Activated CD8-positive, alpha-beta memory T cell treated with anti-CD3 and anti-CD28 coated beads for 4 hours (primary cell): ENCODE measurements around the gene SETDB2.

Source experiments
- DNase-seq, 2 donors: peaks; one replicate each; pipeline ENCODE4 v3.0.0-alpha.2; 2020; ENCODE audit warnings: low read depth in 2 of 2

Gene SETDB2

GRCh38 chr13:49530457-49530856 is 86.4 kb downstream of the SETDB2 start:
- DNase-seq = no peak

DNA sequence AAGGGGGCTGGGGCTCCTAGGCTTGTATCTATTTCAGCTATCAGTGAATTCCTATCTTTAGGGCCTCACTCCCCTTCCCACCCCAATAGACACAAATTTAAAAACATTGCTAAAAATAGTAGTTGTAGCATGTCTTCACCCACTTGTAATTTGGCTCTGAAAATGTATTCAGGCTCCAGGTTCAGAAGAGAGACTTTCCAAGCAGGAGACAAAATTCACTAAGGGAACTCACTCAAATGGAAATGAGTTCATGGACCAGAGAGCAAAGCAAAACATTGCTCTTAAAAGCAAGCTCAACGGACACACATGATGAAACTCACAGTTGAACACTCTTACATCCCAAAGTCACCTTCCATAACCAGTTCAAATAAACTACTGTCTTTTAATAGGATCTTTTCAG is 88.5 kb downstream of the SETDB2 start:
- DNase-seq = no peak

- no peak for DNase-seq
Observed at GRCh38 chr13:49533011-49533410, 88.9 kb downstream of the SETDB2 start.

DNA sequence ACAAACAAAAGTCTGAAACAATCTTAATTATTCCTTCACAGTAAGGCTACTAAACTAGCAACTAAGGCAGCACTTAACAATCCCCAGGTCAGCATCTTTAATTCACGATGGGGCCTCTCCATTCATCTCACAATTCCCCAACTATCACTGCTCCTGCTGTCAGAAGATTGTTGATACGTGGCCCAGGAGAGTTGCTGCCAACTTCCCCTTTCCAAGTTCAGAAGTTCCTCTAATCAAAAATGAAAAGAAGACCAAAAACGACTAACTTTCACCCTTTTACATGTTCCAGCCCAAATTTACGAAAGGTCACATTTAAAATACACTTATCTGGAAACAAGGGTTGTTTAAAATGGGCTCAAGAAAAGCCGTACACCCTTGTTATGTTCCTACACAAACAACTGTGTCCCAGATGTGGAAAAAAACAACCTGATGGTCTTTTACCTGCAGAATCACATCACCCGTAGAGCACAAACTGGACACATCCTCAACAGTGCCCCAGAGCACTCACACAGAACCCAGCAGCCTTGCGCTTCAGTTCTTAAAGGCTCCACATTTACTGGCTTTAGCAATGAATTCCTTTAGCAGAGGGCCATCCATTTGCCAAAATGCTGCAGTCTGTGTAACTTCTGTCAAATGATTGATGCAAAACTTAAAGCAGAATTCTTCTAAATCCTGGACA is 89.7 kb downstream of the SETDB2 start:
- no peak for DNase-seq

DNA sequence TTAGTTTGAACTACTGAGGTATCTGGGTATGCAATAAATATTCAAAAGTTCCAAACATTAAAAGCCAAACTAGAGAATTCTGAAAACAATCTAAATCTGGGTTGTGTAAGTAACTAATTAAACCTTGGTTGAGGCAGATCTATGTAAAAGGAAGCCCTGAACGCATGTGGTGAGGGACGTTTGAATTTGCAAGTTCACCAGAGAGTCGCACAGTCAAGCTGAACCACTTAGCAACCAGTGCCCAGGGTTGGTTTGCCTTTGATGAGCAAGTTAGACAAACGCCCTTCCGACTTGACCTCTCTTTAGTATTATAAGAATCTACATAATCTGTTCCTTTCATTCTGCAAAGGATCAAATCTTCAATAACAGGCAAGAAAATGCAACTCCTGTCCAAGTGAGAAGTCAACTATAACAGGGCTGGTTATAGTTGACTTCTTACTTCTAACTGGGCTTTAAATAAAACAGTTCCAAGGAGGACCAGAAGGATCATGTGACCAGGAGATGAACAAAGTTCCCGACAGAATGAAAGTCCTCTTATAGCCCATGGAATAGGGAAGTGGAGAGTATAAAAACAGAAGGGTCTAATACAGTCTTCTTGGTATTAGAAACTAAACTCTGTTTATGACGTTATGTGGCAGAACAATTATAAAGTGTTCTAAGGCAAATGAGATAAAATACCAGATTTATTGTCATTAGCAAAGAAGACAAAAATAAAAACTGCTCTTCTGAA is 92.2 kb downstream of the SETDB2 start:
- DNase-seq = no peak

- no peak for DNase-seq
Observed at GRCh38 chr13:49538404-49538803, 94.3 kb downstream of the SETDB2 start.

DNA sequence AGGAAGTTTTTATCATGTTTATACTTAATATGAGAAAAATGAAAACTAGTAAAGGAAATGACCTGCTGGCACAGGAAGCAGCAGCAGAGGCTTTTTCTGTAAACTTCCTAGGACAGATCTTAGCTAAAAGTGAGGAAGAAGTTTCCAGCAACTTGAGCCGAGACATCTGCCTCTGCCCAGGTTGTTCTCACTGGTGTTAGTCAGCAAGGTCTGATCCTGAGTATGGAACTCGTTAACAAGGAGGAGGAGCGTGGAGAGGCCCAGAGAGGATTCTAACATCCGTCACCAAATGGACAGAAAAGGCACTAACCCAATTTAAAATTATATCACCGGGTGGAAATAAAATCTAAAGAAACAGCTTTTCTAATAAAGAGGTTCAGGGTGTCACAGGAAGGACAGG is 95.2 kb downstream of the SETDB2 start:
- no peak for DNase-seq

DNA sequence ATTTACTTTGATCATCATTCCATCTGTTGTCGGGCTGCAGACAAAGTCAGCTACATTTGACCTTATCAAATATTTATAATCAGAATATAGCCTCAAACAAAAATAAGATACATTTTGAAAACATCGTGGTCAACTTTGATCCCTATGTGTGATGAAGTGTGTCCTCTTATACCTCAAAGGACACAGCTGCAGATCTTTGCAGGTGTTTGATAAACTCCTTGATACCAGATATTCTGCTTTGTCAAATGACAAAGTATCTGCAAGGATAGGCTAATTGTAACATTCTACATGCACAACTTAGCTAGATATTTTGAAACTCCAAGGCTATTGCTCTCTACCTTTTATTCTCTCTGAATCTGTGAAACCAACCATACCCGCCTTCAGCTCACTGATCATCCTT is 95.7 kb downstream of the SETDB2 start:
- DNase-seq = no peak

- DNase-seq = no peak
Observed at GRCh38 chr13:49540552-49540951, 96.5 kb downstream of the SETDB2 start.

- no peak for DNase-seq
Observed at GRCh38 chr13:49543656-49544055, 99.6 kb downstream of the SETDB2 start.
